IMR-90 (cell line): ENCODE measurements around the gene CCDC97.
"Not testable (repeated sequence)": the region's sequence is repeated elsewhere in the genome, so short reads cannot be mapped to it uniquely, and the experiment has no call there.

Experiments used
- CTCF ChIP-seq: conservative IDR thresholded peaks from 2 replicates; pipeline ENCODE4 v1.5.1; 2012; ENCODE audit warnings: mild to moderate bottlenecking, low read depth, low read length, improper control_type of control experiment
- POLR2A ChIP-seq: IDR thresholded peaks from 2 replicates; pipeline ENCODE4 v1.6.1; 2012; ENCODE audit warnings: mild to moderate bottlenecking, low read depth, low read length
- SMC3 ChIP-seq: fragments of 150-350 bp; IDR thresholded peaks from 2 replicates; pipeline ENCODE4 v1.6.1; 2016; ENCODE audit warnings: low read depth, mild to moderate bottlenecking, antibody characterized with exemption, low read length, moderate library complexity

- not testable (repeated sequence) for TF ChIP-seq POLR2A, SMC3, CTCF
Measured at GRCh38 chr19:41346916-41347315, 36.9 kb downstream of the CCDC97 start.
